DMS114 treated with DMSO at 0.1 percent for 48 hours (cell line): ENCODE measurements around the gene OLFML1.

Source experiments
- DNase-seq: peaks from one replicate; lab custom pipeline; 2025; ENCODE audit not compliant: unreplicated experiment; lab: John Stamatoyannopoulos, UW

Gene OLFML1

DNA sequence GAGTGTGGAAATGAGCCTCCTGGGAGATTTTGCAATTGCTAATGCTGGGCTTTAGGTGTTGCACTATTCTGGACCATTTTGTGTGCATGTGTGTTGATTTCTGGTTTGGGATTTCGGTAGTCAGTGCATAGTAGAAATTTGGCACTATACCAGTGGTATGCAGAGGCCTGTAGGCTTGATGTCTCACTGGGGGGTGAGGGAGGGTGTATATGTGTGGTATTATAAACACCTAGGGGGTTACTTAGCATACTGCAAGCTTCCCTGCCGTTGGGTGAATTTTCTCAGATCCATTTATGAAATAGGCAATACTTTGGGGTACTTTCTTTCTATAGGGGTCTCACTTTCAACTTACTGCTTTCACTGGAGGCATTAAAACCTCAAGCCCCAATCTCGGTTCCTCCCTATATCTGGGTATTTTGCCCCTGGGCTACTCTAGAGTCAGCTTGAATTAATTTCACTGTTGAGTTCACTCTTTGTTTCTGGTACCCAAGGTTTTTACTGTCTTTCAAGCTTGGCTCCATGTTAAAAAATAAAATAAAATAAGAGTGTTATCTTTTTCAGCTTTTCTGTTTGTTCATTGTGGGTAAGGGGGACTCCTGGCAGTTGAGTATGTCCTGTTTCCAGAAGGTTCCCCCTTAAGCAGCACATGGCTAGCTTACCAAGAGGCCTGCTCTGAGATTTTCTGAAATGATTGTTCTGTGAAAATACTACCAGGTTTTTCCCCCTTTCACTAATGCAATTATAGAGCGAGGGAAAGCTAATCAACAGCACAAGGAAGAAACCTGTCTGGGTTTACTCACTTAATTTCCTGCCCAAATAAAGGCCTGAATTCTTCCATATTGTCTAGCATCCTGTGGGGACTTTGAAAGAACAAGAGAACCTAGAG, 74.3 kb downstream of the OLFML1 start:
- no peak for DNase-seq
